HepG2 (cell line): ENCODE measurements around the gene TXN. TPM values are rescaled to one million over a fixed set of nuclear protein-coding genes. Genes with fewer than 3 reads are reported as not detected.

Experiments
- HOMEZ ChIP-seq: IDR thresholded peaks from 2 replicates; pipeline ENCODE4 v1.6.1; 2016; ENCODE audit warnings: low read depth
- JDP2 ChIP-seq: sonication (generic); formaldehyde crosslinking; IDR thresholded peaks from 2 replicates; pipeline ENCODE4 v1.8.1; 2022; ENCODE audit warnings: missing genetic modification reagents, borderline replicate concordance
- LRRFIP1 ChIP-seq: sonication (generic); formaldehyde crosslinking; conservative IDR thresholded peaks from 2 replicates; pipeline ENCODE4 v1.4.0; 2020; ENCODE audit warnings: missing genetic modification reagents
- MEIS1 ChIP-seq: sonication (generic); formaldehyde crosslinking; IDR thresholded peaks from 2 replicates; pipeline ENCODE4 v1.9.0; 2021; ENCODE audit warnings: mild to moderate bottlenecking, missing genetic modification reagents, moderate library complexity, borderline replicate concordance
- MTA1 ChIP-seq: sonication (generic); formaldehyde crosslinking; IDR thresholded peaks from 2 replicates; pipeline ENCODE4 v1.4.0; 2020; ENCODE audit warnings: missing genetic modification reagents, mild to moderate bottlenecking, borderline replicate concordance
- NCOA1 ChIP-seq: sonication (generic); formaldehyde crosslinking; IDR thresholded peaks from 2 replicates; pipeline ENCODE4 v1.9.0; 2021; ENCODE audit warnings: missing genetic modification reagents
- NCOA2 ChIP-seq: sonication (generic); formaldehyde crosslinking; IDR thresholded peaks from 2 replicates; pipeline ENCODE4 v1.8.0; 2022; ENCODE audit warnings: inconsistent platforms
- NFE2L2 ChIP-seq: fragments of 150-350 bp; IDR thresholded peaks from 2 replicates; pipeline ENCODE4 v1.6.1; 2014; ENCODE audit warnings: low read length
- RBM39 ChIP-seq: fragments of 200-400 bp; formaldehyde crosslinking; IDR thresholded peaks from one replicate; pipeline ENCODE4 v1.6.1; 2018; ENCODE audit warnings: antibody characterized with exemption, mild to moderate bottlenecking, low read depth, low read length; ENCODE audit not compliant: poor library complexity, severe bottlenecking
- SKIL ChIP-seq: sonication (generic); formaldehyde crosslinking; IDR thresholded peaks from 2 replicates; pipeline ENCODE4 v1.8.0; 2022; ENCODE audit warnings: missing genetic modification reagents, mild to moderate bottlenecking, moderate library complexity, borderline replicate concordance
- SYNCRIP ChIP-seq: fragments of 200-400 bp; formaldehyde crosslinking; IDR thresholded peaks from 2 replicates; pipeline ENCODE4 v1.6.1; 2018; ENCODE audit warnings: mild to moderate bottlenecking, low read depth, low read length; ENCODE audit not compliant: insufficient read depth
- THAP8 ChIP-seq: sonication (generic); formaldehyde crosslinking; IDR thresholded peaks from 2 replicates; pipeline ENCODE4 v1.5.1; 2020; ENCODE audit warnings: missing genetic modification reagents, mild to moderate bottlenecking, borderline replicate concordance
- ZBTB39 ChIP-seq: sonication (generic); formaldehyde crosslinking; IDR thresholded peaks from 2 replicates; pipeline ENCODE4 v1.5.0; 2020; ENCODE audit warnings: missing genetic modification reagents
- ZMAT5 ChIP-seq: sonication (generic); formaldehyde crosslinking; IDR thresholded peaks from 2 replicates; pipeline ENCODE4 v1.5.0; 2020; ENCODE audit warnings: mild to moderate bottlenecking, low read depth, missing genetic modification reagents, borderline replicate concordance
- ZNF12 ChIP-seq: sonication (generic); formaldehyde crosslinking; IDR thresholded peaks from 2 replicates; pipeline ENCODE4 v1.5.0; 2020; ENCODE audit warnings: missing genetic modification reagents
- ZNF160 ChIP-seq: sonication (generic); formaldehyde crosslinking; IDR thresholded peaks from 2 replicates; pipeline ENCODE4 v1.8.0; 2022; ENCODE audit warnings: mild to moderate bottlenecking, inconsistent platforms, missing genetic modification reagents
- ZNF337 ChIP-seq: sonication (generic); formaldehyde crosslinking; IDR thresholded peaks from 2 replicates; pipeline ENCODE4 v1.5.1; 2020; ENCODE audit warnings: missing genetic modification reagents, low read depth, mild to moderate bottlenecking, borderline replicate concordance
- ZNF501 ChIP-seq: sonication (generic); formaldehyde crosslinking; IDR thresholded peaks from 2 replicates; pipeline ENCODE4 v1.5.1; 2020; ENCODE audit warnings: mild to moderate bottlenecking, moderate library complexity, missing genetic modification reagents
- ZNF878 ChIP-seq: sonication (generic); formaldehyde crosslinking; IDR thresholded peaks from 2 replicates; pipeline ENCODE4 v1.8.1; 2023; ENCODE audit warnings: mild to moderate bottlenecking, missing genetic modification reagents, moderate library complexity
- polyA plus RNA-seq, 8 experiments: library from polyadenylated mRNA; depleted of rRNA in 3 of 8; stranded (reverse) in 7 of 8; unstranded in 1 of 8; fragments of >200 nt; fragmentation: Illumina TruSeq in 4 of 8; extraction: Trizol in 4 of 8; gene quantifications; 2 replicates each; pipeline versions ENCODE4 v1.2.1 to v1.2.3, GENCODE V29; 2011 to 2016; ENCODE audit warnings: low read depth in 4 of 8, missing spikeins in 1 of 8, mixed read lengths in 1 of 8; ENCODE audit not compliant: insufficient read depth in 1 of 8
- total RNA-seq, 5 experiments: library from RNA; depleted of rRNA; stranded (reverse); fragments of >200 nt; fragmentation: Illumina TruSeq; extraction: Trizol; gene quantifications; 2 replicates each; pipeline ENCODE4 v1.2.3, GENCODE V29; 2016; ENCODE audit warnings: low read depth in 1 of 5

The TXN gene
- total and polyA plus RNA-seq, 2 of the 13 experiments (the other 11 are each of a cell fraction or from before 2014, with no cell fraction given) = 364 to 470 TPM

- TF ChIP-seq ZNF337 (CRISPR knock-in tag) (no peak), SYNCRIP (no peak), ZNF501 (CRISPR knock-in tag) (peak; percentile 77), LRRFIP1 (no peak), ZNF160 (CRISPR knock-in tag) (no peak), JDP2 (CRISPR knock-in tag) (no peak), NCOA2 (CRISPR knock-in tag) (peak; percentile 50; the same call in 1 of the 2 replicates), ZNF12 (CRISPR knock-in tag) (no peak), MEIS1 (CRISPR knock-in tag) (peak; percentile 78; the same call in 1 of the 2 replicates), NFE2L2 (no peak), ZBTB39 (CRISPR knock-in tag) (no peak; the same call in 1 of the 2 replicates), RBM39 (no peak), MTA1 (CRISPR knock-in tag) (no peak), THAP8 (CRISPR knock-in tag) (no peak), ZNF878 (CRISPR knock-in tag) (no peak), SKIL (no peak), HOMEZ (no peak; the same call in 1 of the 2 replicates), NCOA1 (CRISPR knock-in tag) (no peak), ZMAT5 (CRISPR knock-in tag) (no peak)
Measured at GRCh38 chr9:110197330-110198187, 58.7 kb downstream of the TXN start (continued).
